ENCODE data around the gene PAPOLB.

- TF ChIP-seq CTCF (IDR thresholded peaks at IDR 0.05 in 4 of 5, conservative IDR thresholded peaks at IDR 0.05 in 1 of 5), result no peak
- no peak for TF ChIP-seq POLR2A (IDR thresholded peaks at IDR 0.05)
Measured at GRCh38 chr7:4871056-4871680, 9.3 kb upstream of the PAPOLB start.
